Pons (tissue), 1 donor: ENCODE data around the gene ARL15.

Source experiments
- DNase-seq: peaks from one replicate; pipeline ENCODE4 v3.0.0-alpha.2; 2016; ENCODE audit warnings: low spot score

ARL15 gene

GRCh38 chr5:53932351-53932750, 378.0 kb downstream of the ARL15 start:
- DNase-seq: no peak

DNA sequence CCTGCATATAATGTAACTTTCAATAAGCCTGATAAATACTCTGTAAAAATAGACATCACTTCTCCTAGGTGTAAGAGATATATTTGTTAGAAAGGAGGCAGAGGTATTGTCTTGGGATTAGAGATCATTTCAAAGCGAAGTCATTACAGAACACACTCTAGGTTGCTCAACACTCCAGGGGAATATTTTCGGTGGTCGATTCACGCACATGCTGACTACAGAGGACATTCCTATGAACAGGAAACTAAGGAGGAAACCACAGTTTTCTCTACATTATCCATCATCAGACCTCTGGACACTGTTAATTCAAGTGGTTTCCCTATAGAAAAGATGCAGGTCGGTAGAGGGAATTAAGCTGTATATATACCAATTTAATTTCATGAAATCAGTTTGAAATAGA, 379.9 kb downstream of the ARL15 start:
- no peak for DNase-seq

- no peak for DNase-seq
These were observed 380.8 kb downstream of the ARL15 start for GRCh38 chr5:53929570-53929969.

DNA sequence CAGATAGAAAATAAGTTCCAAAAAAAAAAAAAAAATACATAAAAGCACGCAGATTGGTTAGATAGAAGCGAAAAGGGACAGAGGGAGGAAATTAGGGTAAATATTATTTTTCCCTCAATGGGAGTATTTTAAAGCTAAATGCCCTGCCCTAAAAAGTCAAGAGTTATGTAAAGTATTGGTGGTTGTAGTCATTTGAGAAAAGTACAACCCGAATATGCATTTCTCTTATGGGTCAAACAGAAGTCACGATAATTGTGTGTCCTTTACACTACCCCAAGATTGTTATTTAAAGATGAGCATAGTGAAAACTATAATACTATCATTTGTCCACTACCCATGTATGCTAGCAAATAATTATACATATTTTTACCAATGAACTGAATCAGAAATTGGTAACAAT, 381.2 kb downstream of the ARL15 start:
- DNase-seq: no peak

DNA sequence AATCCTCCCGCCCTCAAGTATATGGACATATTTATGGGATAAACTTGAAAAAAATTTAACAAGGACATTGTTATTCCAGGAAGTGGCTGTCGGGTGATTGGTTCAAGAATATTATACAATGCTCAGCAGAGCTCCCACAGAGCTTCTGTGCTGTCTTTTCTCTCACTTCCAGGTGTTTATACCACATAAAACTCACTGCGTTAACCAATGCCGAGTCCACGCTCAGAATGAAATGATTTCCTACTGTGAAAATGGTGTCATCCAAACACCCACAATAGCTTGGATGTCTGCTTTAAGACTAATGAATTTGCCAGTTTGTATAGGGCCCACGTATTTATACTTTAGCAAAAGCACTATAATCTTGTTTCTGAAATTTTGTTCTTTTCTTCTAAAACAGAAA, 381.7 kb downstream of the ARL15 start:
- DNase-seq: no peak

DNA sequence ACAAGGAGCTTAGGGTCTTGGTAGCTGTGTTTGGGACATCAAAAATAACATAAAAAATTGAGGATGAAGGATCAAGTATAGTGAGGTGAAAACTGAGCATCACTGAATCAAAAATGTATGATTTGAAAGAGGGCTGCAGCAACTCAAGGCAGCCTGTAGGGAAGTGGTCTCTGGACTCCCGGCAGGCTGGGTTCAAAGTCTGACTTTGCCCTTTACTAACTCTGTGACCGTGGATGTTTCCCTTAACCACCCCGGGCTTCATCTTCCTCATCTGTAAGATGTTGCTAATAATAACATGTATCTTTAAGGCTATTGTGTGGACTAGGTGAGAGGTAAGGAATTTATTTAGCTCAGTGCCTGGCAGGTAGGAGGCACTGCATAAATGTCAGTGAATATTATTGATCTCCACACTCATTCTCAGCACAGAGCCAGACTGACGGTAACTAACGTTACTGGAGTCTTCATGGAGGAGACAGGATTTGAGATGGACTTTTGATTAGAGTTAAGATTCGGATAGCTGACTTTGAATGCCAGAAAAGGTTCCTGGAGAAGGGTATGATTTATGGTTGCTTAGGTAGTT, 382.6 kb downstream of the ARL15 start:
- DNase-seq: no peak

DNA sequence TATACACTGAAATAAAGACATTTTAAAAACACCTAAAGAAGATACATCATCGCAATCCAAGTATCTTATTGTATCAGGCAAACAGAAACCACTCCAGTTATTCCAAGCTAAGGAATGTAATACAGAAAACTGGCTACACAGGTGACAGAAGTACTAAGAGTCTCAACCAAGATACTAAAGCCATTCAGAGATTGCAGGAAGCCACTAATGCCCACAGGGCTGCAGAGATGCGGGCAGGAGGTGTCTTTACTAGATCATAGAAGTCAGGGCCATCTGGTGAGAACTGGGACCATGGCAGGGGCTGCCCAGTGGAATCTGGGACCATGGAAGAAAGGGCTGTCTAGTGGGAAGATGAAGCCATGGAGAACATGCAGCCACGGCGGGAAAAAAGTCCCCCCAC, 384.3 kb downstream of the ARL15 start:
- DNase-seq: no peak

DNA sequence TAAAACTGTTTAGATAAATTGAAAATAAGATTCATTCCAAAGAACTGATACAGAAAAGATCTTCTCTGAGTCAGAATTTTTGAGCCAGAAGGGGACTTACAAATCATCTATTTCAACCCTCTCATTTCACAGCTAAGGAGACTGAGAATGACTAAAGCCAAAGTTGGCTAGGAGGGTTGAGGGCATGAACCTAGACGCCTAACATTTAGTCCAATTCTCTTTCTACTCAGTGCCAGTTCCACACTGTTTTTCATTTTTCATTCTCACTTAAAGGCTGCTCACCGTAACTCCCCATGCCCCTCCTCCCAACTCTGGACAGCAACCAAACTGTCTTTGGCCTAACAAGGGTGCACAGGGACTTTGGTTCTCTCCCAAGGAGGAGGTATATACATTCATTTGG, 386.0 kb downstream of the ARL15 start:
- DNase-seq: no peak

DNA sequence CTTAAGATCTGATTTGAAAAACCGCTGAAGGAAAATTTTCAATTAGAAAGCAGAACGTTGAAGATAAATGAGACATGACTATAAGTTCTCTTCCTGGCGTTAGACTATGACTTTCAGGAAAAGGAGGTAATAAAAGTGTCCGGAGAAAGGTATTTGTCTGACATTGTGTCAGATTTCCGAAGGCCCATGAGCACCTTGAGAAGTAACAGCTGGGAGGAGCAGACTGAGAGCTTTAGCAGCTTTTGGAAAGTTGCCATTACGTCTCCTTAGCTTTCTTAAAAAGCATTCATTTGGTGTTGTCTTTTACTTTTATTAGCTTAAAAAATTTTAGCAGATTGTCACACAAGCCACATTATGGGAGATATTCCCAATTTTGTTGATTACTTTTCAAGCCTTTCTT, 386.4 kb downstream of the ARL15 start:
- no peak for DNase-seq

DNA sequence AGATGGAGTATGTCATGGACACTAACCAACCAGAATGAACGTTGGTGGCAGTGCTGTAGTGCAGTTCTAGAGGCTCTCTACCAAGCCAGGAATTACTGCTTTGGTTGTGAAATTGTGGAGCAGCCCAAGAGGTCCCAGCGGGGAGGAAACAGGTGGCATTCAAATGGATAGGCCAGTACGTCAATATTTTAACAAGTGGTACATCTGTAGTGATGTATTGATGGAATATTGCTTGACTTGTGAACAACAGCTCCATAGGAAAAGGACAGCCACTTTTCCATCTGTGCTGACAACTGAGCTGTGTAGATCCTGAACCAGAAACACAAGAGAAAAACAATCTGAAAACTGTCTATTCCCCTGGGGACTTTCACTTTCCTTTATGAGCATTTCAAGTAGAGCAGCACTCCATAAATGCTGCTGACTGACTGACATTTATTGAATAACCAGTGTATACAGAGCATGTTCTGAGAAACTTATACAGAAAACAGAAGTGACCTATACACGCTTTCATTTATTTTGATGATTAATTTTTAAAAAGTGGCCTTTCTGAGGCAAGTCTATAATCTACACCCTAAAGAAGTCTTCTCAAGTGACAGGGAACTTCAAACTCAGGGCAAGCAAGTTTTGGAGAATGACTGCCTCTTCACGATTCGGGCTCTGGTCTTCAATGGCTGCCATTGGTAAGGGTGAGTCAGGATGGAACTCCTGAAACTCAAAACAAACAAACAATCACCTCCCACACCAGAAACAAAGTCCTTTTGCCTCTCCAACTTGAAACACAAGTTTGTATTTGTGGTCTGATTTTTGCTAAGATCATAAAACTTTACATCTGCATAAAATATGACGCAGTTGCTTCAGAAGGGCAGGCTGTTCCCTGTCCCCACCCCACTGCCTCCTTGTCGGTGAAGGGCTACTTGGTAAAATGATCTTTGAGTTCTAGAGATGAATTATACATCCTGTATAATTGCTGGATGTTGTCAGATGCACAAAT, 387.6 kb downstream of the ARL15 start:
- DNase-seq: no peak

DNA sequence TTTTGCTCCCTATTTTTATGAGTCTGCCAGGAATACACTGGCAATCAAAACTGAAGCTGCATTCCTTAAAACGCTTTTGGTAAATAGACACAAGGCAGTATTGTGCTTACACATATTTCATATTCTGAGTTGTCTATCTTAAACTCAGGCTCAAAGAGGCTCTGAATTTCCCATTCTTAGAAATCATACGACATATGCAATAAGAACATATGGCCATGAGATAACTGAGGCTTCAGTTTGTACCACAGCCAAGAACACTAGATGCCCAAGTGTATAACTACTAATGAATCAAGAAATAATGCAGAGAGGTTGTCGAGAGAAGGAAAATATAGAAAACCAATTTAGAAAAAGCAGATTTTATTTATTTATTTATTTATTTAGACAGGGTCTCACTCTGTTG, 392.5 kb downstream of the ARL15 start:
- no peak for DNase-seq

- DNase-seq: no peak
These were observed 393.3 kb downstream of the ARL15 start for GRCh38 chr5:53917095-53917494.

- no peak for DNase-seq
These were observed 395.3 kb downstream of the ARL15 start for GRCh38 chr5:53915120-53915519.

DNA sequence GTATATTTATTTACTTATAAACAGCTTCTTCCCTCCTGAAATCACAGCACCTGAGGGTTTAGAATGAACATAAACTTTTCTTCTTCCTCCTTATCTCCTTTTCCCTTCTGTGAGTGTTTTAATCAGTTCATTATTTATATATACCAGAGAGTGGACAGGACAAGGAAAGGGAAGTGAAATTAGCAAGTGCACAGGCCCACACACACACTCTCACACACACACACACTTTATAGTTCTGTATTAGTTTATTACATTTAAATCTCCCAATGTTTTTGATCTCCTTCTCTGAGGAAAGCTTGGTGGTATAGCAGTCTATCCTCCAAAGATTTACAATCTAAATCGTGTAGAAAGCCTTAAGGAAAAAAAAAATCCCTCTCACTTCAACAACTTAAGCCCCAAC, 396.4 kb downstream of the ARL15 start:
- no peak for DNase-seq

DNA sequence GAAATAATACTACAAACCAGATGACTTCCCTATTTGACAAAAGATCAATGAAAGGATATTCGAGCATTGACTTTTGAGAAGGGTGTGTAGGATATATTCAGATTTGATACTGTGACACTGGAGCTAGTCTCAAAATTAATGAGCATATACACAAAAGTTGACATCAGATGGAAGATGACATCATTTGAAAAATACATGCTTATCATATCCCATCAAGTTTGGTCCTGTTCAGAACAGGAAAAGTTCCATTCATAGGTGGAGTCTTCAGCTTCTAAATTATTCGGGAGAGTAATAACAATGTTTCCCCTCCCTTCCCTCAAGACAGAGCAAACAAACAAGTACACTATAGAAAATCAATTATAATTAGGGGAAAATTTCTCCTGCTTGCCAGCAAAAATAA, 401.6 kb downstream of the ARL15 start:
- DNase-seq: no peak

DNA sequence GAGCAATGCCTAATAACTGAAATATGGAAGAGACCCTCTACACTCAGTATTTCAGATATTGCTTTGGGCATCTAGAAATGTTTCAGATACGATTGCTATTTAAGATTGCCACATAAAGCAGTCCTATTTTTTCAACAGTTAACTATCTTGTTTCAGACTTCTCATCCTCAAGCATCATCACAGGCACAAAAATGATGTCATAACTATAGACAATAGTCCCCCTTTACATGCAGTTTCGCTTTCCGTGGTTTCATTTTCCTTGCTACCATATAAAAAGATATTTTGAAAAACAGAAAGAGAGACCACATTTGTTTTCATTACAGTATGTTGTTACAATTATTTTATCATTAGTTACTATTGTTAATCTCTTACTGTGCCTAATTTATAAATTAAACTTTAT, 402.5 kb downstream of the ARL15 start:
- no peak for DNase-seq

DNA sequence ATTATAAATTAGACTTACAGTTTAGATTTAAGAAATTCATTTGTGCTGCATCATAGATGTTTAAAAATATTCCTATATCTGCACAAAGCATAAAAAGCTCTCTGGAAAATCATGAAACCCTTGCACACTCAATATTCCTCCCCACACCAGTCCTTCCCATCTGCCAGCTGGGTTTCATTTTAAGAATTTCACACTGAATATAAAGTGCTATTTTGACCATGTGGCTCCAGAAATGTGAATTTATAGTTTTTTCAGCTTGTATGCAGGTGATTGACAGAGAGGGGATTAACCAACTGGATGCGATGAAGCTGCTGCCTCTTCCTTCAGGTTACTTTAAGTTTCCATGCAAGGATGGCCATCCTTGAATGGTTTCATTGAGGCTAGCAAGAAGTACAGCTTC, 403.6 kb downstream of the ARL15 start:
- DNase-seq: no peak

- no peak for DNase-seq
These were observed 408.0 kb downstream of the ARL15 start for GRCh38 chr5:53902296-53902907.

GRCh38 chr5:53900677-53901076, 409.7 kb downstream of the ARL15 start:
- no peak for DNase-seq

DNA sequence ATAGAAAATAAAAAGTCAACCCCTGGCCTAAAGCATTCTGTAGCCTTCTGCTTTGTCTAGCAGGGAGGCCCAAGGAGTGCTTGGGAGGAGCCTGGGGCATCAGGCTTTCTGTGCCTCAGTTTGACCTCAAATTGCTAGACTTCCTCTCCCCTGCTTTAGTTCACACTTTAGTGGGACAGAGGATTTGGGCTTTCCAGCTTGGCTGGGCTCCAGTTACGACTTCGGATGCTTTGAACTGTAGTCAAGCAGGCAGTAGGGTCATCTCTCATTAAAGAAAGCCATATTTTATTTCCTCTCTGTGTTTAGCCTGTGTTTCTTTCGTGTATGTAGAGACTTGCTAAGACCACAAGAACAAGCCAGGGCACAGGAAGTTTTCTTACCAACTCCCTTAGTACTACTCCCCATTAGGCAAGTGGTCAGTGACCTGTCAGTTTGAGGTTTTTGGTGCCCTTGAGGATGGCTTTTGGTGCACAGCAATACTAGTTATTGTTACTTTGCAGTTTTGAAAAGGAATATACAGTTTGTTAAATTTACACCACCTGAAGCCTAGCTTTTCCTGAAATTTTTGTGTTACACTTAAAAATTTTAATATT, 415.2 kb downstream of the ARL15 start:
- no peak for DNase-seq

GRCh38 chr5:53893626-53894025, 416.7 kb downstream of the ARL15 start:
- DNase-seq: no peak

DNA sequence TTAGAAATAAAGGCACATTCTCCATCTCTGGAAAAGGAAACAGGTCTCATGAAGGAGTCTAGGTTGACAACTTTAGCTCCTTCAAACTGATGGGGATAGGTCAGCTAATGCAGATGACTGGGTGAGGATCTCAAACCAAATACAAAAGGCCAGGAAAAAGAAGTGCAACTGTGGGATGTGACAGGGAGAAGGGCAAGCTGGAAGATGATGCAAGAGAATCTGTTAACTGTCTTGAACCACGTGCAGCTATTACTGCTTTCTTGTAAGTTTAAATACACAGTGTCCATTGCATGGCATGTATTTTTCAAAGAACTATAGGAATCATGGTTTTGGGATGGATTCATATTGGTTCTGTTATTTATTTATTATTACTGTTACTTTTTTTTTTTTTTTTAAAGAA, 418.1 kb downstream of the ARL15 start:
- no peak for DNase-seq

DNA sequence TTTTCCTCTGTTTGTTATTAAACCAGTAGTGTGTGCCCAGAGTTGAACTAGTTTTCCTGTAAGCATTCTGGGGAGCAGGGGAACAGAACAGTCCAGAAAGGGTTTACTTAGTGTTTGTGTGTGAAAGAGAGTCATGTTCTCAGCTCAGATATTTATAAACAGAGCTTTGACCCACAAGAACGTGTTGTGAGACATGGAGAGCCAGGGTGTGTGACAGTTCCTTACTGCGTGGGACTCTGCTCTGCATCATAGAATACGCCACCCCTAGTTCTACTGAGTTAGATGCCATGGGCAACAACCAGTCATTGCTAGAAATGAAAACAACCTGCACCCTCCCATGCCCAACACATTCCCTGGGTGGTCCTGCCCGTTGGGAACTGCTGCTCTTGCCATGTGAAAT, 419.2 kb downstream of the ARL15 start:
- no peak for DNase-seq
